ENCODE data around the gene C3orf33. TPM values are rescaled to one million over a fixed set of nuclear protein-coding genes. Genes with fewer than 3 reads are reported as not detected.

Gene C3orf33
- total and polyA plus RNA-seq, 2 donors (not counting 1 experiment from before 2014, with no cell fraction given) = 0.88 to 1.7 TPM

GRCh38 chr3:155790272-155790925 is 15.7 kb downstream of the C3orf33 start:
- Mint-ChIP-seq H3K9me3 (ENCODE audit: insufficient read depth) (peaks cover 2% of the 10 kb centered on the region), H3K4me1 (no peaks in the 10 kb centered on the region), H3K4me3 (no peak overlapping the region), H3K27ac (no peak overlapping the region), H3K27me3 (no peaks in the 10 kb centered on the region)
- no peak for DNase-seq
- ChIA-PET CTCF (interaction anchor here (0.6 to 1.1 kb wide), 3 partner anchors 19 to 608 kb away, joined by 3 to 5 read pairs (median 4); no protein-coding TSS in a partner anchor), POLR2A (no interaction called here)
- Histone ChIP-seq H3K36me3 (replicated peaks in 1 of 2; ENCODE audit: control extremely low read depth in 1 of 2, control insufficient read depth in 1 of 2, extremely low read depth in 1 of 2, insufficient read depth in 2 of 2, low read length in 1 of 2) (peaks cover 0 to 2% of the 10 kb centered on the region in 2 experiments), H3K27ac (ENCODE audit: low read length in 2 of 2) (no peak overlapping the region), H3K79me2 (ENCODE audit: control insufficient read depth, insufficient read depth, low read length) (no peaks in the 10 kb centered on the region), H2AFZ (ENCODE audit: insufficient read depth, low read depth, low read length, poor library complexity, severe bottlenecking) (no peak overlapping the region), H4K20me1 (ENCODE audit: control insufficient read depth, insufficient read depth, low read length, poor library complexity, severe bottlenecking) (no peaks in the 10 kb centered on the region), H3K4me3 (ENCODE audit: control extremely low read depth in 1 of 5, extremely low read depth in 1 of 5, insufficient read depth in 1 of 5, low read depth in 2 of 5, low read length in 4 of 5) (no peak overlapping the region), H3K9ac (ENCODE audit: low read length) (no peak overlapping the region), H3K4me1 (ENCODE audit: control insufficient read depth in 2 of 2, insufficient read depth in 2 of 2, low read length in 2 of 2) (no peaks in the 10 kb centered on the region), H3K4me2 (replicated peaks; ENCODE audit: low read depth, low read length, poor library complexity, severe bottlenecking) (no peak overlapping the region), H3K9me3 (ENCODE audit: control extremely low read depth in 1 of 3, control insufficient read depth in 2 of 3, insufficient read depth in 1 of 3, low read length in 2 of 3) (no peaks in the 10 kb centered on the region), H3K27me3 (replicated peaks in 1 of 4; ENCODE audit: control extremely low read depth in 1 of 4, control insufficient read depth in 3 of 4, insufficient read depth in 4 of 4, low read length in 3 of 4) (no peaks in the 10 kb centered on the region)
- WGBS (ENCODE audit: insufficient coverage) = 86% methylated on average over 1 of the region's 4 CpGs
- no peak for ATAC-seq (ENCODE audit: low read depth)
- TF ChIP-seq CTCF (IDR thresholded peaks at IDR 0.05) = no peak
- no peak for TF ChIP-seq EZH2 (IDR thresholded peaks at IDR 0.05; ENCODE audit: borderline replicate concordance, insufficient read depth, low read depth, low read length, poor library complexity, severe bottlenecking)
- intact Hi-C loops (cut with micrococcal nuclease) = no loop called here

DNA sequence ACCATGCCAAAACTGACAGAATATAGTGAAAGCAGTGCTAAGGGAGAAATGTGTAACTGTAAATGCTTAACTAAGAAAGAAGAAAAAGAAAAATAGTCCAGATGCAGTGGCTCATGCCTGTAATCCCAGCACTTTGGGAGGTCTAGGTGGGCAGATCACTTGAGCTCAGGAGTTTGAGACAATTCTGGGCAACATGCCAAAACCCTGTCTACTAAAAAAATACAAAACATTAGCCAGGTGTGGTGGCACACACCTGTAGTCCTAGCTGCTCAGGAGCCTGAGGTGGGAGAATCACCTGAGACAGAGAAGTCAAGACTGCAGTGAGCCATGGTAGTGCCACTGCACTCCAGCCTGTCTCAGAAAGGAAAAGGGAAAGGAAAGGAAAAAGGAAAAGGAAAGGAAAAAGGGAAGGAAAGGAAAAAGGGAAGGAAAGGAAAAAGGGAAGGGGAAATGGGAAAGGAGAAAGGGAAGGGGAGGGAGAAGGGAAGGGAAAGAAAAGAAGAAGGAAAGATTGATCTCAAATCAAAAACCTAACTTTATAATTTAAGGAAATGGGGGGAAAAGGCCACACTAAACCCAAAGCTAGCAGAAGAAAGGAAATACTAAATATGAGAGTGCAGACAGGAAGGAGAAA is 20.3 kb downstream of the C3orf33 start:
- Histone ChIP-seq H3K27ac (ENCODE audit: low read length in 2 of 2) (no peak overlapping the region), H3K9me3 (ENCODE audit: control extremely low read depth in 1 of 3, control insufficient read depth in 2 of 3, insufficient read depth in 1 of 3, low read length in 2 of 3) (peaks cover 0 to 25% (median 11%) of the 10 kb centered on the region in 3 donors), H2AFZ (ENCODE audit: insufficient read depth, low read depth, low read length, poor library complexity, severe bottlenecking) (no peak overlapping the region), H3K36me3 (replicated peaks in 1 of 2; ENCODE audit: control extremely low read depth in 1 of 2, control insufficient read depth in 1 of 2, extremely low read depth in 1 of 2, insufficient read depth in 2 of 2, low read length in 1 of 2) (no peaks in the 10 kb centered on the region), H3K4me1 (ENCODE audit: control insufficient read depth in 2 of 2, insufficient read depth in 2 of 2, low read length in 2 of 2) (no peaks in the 10 kb centered on the region), H4K20me1 (ENCODE audit: control insufficient read depth, insufficient read depth, low read length, poor library complexity, severe bottlenecking) (no peaks in the 10 kb centered on the region), H3K4me2 (replicated peaks; ENCODE audit: low read depth, low read length, poor library complexity, severe bottlenecking) (no peak overlapping the region), H3K79me2 (ENCODE audit: control insufficient read depth, insufficient read depth, low read length) (no peaks in the 10 kb centered on the region), H3K9ac (ENCODE audit: low read length) (no peak overlapping the region), H3K4me3 (ENCODE audit: control extremely low read depth in 1 of 5, extremely low read depth in 1 of 5, insufficient read depth in 1 of 5, low read depth in 2 of 5, low read length in 4 of 5) (no peak overlapping the region), H3K27me3 (replicated peaks in 1 of 4; ENCODE audit: control extremely low read depth in 1 of 4, control insufficient read depth in 3 of 4, insufficient read depth in 4 of 4, low read length in 3 of 4) (no peaks in the 10 kb centered on the region)
- H3K4me3 Mint-ChIP-seq = no peak overlapping the region
- intact Hi-C loops (cut with micrococcal nuclease) = no loop called here
- POLR2A ChIA-PET = no interaction called here
- no peak for TF ChIP-seq CTCF (IDR thresholded peaks at IDR 0.05)
- TF ChIP-seq EZH2 (IDR thresholded peaks at IDR 0.05; ENCODE audit: borderline replicate concordance, insufficient read depth, low read depth, low read length, poor library complexity, severe bottlenecking) = no peak
- DNase-seq (no peak), ATAC-seq (ENCODE audit: low read depth) (no peak)
- peaks cover 6% of the 10 kb centered on the region for H3K9me3 Mint-ChIP-seq (ENCODE audit: insufficient read depth)
- H3K27me3 Mint-ChIP-seq = no peaks in the 10 kb centered on the region
- no peaks in the 10 kb centered on the region for H3K4me1 Mint-ChIP-seq
- CTCF ChIA-PET = no interaction called here
- no peak overlapping the region for H3K27ac Mint-ChIP-seq

Measured in B cell (primary cell).